GM21619 (cell line): ENCODE data around the gene HK3.

Experiments used
- ATAC-seq: cut with Tn5 transposase; IDR thresholded peaks from one replicate; pipeline ENCODE4 v1.9.1; 2021; ENCODE audit not compliant: unreplicated experiment

HK3 gene

DNA sequence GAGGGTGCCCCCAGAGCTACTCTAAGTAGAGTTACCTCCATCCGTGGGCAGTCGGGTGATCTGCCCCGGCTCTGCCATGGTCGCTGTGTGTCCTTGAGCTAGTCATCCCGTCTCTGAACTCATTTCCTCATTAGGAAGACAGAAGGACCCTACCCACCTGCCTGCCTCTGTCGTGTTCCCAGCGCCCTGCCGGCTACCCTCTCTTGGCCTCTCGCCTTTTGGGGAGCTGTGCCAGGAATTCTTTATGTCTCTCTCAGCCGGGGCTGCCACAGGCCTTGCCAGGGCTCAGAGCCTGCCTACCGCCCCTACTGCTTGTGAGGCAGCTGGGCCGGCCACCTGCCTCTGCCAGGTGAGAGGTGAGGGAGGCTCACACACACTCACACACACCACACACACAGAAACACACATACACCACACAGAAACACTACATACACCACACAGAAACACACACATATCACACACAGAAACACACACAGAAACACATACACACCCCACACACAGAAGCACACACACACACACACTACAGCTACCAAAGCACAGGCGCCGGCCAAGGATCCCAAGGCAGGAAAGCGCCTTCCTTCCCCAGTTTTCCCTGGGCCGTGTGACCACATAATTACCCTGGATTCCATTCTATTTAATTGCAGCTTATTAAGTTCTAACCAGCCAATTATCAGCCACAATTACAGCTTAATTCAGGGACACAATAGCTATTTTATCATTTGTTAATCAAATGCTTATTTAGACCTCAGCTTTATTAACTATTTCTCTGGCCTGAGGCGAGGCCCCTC, 47.1 kb downstream of the HK3 start:
- no peak for ATAC-seq

DNA sequence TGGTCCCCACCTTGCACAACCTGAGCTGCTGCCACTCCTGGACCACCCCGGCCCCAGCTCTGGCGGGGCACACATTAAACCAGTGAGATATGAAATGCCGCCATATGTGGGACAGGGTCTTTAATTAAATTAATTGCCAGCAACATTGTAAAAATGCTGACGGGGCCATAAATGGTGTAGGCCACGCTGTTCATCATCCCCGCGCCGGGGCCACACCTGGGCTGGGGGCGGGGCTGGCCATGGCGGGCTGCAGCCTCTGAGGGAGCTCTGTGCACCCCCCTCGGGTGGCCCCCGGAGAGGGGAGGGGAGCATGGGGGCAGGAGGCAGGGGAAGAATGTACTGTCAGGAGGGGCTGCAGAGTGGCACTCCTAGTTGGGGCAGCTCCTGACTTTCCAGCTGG, 47.8 kb downstream of the HK3 start:
- no peak for ATAC-seq

DNA sequence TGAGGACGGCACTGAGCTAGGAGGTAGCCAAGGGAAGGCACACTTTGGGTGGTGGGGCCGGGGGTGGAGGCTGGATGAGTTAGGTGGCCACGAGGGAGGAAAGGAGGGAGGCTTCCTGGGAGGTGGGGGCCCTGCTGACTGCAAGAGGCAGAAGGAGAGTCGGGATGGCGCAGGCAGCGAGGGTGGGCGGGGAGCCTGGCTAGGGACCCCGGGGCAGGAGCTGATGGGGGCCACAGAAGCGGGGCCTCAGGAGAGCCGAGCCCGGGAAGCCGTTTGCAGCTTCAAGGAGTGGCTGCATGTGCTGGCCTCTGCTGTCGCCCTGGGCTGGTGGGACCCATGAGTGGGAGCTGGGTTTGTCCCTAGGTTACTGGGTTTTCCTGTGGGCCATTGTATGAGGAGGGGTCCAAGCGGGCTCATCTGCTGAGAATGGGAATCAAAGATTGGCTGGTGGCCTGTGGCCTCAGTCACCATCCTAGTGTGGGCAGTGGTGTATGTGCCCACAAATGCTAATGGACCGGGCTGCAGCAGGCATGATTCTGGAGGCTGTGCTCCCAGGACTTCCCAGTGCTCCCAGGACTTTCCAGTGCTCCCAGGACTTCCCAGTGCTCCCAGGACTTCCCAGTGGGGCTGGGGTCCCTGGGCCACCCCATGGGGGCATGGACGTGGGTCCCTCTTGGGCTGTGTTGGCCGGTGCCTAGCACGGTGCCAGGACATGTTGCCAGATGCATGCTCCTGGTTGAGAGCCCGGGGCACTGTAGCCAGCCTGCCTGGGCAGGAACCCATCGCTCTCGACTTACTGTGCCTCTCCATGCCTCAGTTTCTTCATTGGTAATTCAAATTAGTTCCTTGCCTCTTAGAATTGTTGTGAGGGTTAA, 48.5 kb downstream of the HK3 start:
- ATAC-seq: no peak

DNA sequence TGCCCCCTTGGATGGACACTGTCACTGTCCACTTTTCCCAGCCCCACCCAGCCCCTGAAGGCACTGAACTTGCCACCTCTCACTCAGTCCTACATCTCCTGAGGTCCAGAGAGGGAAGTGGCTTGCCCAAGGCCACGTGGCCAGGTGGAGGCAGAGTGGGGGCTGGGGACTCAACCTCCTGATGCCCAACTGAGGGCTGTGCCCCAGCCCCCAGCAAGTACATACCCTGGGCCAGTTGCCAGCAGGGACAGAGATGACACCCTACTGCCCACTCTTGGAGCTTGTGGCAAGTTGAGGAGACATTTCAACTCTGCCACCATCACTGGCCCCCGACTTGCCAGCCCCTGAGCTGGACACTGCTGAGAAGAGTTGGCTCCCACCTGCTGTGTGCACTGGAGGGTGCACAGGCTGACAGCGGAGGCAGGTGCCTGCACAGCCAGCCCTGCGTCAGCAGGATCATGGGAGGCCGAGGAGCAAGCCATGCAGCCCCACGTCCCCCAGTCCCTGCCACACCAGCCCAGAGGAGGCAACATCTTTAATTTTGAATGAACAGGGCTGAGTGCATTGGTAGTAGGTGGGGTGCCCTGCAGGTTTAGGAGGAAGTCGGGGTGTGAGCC, 49.4 kb downstream of the HK3 start:
- no peak for ATAC-seq

DNA sequence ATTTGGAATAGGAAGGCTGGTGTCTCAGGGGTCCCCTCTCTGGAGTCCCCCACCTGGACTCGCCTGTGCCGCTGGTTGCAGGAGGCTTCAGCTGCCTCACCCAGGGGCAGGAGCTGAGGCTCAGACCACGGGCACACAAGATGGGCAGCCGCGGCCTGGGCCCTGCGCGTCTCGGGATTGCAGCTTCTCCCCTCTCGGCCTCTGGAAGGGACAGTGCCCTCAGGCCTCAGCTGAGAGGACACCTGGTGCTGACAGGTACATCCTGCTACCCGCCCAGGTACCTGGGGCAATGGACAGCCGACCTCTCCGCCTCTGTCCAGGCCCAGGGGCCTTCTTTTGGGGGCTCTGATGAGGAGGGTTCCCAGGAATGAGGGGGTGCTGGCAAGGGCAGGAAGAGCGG, 50.5 kb downstream of the HK3 start:
- no peak for ATAC-seq

DNA sequence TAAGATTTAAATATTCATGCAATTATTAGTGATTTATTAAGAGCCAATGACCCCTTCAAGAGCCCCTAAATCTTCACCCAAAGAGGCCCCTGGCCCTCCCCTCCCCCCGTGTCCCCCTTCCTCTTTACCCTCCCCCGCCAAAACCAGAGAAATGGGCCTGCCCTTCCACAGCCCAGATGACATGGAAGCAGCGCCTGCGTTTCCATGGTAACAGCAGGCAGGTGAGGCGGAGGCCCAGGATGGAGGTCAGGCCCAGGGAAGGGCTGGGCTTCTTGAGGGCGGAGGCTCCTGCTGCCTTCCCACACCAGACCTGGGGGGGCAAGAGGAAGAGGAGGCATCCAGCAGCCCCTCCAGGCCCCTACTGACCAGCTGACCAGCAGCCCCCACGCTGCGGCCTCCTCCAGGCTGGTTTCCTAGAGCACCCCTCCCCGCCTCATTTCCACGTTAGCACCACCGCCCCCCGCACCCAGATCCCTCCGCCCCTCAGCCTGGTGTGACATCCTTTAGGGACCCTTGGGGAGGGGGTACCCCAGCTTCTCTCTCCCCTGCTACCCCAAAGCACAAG, 51.3 kb downstream of the HK3 start:
- no peak for ATAC-seq

DNA sequence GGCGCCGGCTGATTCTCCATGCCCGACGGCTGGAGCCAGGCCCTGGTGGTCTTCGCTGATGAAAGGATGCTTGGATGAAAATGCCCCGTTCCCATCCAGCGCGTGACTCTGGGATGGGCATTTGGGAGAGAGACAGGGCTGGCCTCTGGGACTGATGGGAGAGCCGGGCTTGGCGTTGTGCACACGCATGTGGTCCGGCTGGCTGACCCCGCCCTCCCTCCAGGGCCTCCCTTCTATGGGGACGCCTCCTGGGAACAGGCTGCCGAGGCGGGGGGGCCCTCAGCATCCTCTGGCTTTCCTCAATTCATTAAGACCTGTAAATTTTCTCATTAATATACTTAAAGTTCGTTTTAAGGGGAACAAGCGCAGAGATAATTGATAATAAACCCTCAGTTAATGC, 52.0 kb downstream of the HK3 start:
- no peak for ATAC-seq

DNA sequence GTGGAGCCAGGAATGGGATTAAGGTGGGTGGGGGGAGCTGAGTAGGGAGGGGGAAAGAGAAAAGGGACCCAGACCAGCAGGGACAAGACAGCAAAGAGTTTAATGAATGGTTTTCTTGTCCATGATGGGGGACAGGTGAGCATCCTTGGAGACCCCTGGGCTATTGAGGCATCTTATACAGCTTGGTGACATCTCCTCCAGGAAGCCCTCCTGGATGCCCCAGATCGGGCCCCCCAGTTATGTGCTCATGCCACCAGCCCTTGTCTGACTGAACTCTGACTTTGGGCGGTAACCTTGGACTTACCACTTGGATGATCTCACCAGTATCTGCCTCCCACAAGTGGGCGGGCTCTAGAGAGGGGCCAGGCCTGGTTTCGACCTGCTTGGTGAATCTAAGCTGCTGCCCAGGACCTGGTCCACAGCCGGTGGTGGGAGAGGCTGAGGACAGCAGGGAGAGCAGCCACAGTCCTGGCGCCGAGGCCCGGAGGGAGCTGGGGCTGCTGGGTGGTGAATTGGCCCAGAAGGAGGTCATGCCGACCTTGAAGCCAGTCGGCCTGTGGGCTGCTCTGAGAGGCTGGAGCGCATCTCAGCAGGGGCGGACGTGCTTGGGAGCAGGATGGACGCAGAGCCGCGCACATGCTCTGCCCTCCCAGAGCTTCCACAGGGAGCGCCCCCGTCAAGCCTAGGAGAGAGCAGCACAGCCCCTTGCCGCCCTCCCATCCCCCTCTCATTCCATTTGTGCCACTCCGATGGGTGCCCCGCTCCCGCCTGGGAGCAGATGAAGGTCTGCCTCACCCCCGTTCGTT, 52.6 kb downstream of the HK3 start:
- ATAC-seq: no peak

DNA sequence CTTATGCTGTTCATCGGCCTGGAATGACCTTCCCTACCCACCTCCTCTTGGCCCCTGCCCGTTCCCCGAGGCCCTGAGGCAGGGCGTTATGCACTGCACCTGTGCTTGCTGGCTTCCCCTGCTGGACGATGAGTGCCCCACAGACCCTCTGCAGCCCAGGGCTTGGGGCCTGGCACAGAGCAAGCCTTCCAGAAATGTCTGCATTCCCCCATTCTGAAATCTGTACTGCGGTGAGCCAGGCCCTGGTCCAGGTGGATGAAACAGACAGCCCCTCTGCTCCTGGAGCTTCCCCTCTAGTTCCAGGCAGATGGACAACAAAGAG, 53.8 kb downstream of the HK3 start:
- ATAC-seq: no peak

DNA sequence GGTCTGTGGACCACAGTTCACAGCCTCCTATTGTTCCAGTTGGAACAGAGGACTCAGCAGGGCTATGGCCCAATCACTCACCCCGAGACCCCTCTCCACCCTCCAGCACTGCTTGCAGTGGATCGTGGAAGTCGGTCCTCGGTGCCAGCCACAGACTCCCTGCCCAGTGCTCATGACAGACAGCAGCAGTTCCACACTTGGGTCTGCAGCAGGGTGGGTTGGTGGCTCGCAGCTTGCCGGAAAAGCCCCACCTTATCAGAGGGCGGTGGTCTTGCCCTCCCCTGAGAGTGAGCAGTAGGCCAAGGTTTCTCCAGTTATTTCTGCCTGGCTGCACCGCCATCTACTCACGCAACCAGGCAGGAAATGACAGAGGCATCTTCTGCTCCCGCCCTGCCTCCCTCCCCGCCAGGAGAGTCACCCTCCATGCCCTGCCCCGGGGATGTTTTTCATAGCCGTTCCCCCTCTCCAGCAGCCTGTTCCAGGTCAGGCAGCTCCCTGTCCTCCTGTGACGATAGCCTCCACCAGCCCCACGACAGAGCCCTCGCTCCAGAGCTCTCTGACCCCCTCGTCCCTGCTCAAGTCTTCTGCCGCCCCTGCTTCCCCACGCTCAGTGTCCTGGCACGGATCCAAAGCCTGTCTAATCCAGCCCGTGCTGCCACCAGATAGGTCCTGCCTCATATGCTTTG, 54.3 kb downstream of the HK3 start:
- no peak for ATAC-seq

DNA sequence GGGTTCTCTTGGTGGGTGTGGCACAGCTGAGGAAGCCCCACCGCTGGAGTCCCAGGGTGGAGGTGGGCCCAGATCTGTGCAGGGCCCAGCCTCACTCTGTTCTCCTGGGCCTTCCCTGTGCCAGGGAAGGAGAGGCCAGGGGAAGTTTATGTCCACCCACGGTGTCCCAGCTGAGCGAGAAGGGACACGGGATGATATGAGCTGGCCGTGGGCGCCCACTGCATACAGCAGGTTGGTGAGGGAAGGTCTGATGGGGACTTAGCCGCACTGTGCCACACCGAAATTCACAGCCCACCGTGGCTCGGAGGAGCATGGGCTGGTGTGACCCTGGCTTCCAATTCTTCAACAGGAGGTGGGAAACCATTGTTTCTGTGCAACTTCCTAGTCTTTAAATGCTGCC, 54.9 kb downstream of the HK3 start:
- no peak for ATAC-seq

DNA sequence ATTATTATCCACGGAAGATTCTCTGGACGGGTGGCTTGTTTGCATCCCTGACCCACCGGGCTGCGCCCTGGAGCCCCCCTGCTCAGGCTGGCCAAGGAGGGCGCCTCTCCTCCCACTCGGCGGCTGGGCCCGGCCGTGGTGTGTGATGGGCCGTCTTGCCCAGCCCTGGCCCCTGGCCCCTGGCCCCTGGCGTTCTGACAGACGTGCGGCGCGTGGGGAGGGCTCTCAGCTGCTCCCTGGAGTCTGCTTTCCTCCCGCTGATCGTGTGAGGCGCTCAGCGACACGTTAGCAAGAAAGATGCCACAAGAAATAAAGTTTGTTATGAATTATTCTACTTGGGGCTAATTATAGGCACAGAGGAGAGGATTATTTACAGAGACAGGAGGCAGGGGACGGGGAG, 55.5 kb downstream of the HK3 start:
- no peak for ATAC-seq

DNA sequence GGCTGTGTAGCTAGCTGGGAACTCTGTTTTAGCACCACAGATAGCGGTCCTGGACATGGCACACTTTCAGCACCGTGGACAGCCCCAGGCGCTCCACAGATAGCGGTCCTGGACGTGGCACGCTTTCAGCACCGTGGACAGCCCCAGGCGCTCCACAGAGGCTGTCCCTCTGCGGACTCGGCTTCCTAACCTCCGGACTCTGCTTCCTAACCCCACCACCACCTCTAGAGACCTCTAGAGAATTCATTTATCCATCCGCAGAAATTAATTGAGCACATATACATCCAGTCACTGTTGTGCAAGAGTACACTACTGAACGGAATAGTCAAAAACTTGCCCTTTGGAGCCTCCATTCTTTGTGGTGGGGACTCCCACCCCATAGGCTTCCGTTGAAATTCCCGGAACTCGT, 61.4 kb downstream of the HK3 start:
- ATAC-seq: no peak

DNA sequence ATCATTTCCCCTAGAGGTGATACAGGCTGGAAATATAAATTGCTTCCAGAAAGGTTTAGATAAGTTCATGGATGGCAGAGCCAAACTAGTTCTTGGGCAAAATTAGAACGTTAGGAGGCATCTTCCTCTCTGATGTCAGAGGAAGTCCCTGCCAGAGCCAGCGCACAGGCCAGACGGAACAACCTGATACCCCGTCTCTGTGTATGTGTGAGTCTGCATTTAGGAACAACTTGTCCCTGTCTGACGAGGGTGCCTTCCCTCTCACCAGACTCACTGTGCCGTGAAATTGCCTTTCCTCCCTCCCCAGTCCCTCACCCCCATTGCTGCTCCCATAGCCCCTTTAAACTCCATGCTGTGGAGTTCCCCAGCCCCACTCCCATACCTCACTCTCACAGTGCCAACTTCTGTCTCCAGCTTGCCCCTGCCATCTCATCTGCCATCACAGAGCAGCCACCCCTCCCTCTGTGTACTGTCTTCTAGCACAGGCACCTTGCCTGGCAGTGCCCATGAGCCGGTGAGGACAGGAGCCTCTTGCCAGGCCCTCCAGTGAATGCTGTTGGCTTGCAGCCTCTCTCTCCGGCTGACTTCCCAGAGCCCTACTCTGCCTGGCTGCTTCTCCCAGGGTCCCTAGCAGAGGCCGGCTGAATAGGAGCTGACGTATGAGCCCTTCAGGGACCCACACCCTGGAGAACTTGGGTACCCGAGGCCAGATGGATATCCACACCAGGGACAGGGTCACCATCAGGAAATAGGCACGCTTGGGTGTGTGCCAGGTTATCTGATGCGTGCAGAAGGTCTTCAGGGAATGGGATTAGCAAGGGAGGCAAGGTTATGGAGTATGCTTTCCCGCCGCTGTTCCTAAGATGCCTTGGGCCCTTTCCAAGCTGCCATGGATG, 62.1 kb downstream of the HK3 start:
- no peak for ATAC-seq

DNA sequence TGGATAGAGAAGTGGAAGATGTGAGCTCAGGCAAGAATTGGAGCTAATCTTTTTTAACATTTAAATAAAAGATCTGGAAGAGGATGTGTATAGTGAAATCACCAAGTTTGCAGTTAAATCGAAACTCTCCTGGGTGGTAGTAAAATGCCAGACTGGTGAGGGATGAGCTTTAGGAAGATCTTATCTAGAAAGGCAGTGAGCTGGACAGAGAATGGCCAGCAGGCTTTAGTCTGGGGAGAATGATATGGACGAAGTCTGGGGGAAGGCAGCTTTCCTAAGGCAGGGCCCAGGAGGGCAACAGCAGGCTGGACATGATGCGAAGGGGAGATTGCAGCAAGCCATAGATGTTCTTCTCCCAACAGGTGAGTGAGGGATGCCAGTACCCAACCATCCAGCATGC, 63.2 kb downstream of the HK3 start:
- ATAC-seq: no peak

DNA sequence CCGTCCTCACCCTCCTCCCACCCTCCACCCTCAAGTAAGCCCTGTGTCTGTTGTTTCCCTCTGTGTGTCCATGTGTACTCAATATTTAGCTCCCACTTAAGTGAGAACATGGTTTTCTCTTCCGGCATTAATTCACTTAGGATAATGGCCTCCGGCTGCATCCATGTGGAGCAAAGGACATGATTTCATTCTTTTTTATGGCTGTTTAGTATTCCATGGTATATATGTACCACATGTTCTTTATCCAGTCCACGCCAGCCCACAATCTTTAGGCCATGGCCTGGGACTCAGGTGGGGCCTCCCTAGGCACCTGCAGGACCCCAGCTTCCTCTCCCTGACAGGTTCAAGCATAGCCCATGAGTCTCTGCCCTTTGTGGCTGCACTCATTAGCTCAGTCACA, 65.9 kb downstream of the HK3 start:
- no peak for ATAC-seq

DNA sequence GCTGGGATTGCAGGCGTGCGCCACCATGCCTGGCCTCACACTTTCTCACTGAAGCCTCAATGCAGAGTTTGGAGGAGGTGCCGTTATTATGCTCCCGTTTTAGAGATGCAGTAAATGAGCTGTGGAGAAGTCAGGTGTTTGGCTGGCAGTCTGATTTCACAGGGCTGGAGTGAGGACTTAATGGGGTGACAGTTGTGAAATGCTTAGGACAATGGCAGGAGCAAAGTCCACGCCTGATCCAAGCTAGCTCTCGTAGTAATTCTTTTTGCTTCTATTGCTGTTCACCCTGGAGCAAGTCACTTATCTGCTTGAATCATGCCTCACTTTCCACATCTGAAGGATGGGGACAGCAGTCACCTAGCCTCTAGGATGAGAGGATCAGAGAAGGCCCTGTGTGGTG, 67.0 kb downstream of the HK3 start:
- no peak for ATAC-seq

DNA sequence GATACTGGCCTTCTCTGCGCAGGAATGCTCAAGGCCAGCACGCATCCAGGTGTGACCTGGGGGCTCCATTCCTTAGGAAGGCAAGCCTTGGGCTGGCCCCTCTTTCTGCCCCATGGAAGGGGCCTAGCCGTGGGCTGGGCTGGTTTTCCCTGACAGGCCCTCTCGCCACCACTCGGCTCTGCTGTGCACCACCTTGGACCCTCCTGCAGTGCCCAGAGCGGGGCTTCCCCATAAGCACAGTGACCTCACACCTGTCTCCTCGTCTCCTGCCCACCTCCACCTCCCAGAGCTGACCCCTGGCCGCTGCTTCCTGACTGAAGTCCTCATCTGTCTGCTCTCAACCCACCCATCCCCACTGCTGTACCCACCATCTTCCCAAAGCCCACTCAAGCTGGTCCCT, 67.7 kb downstream of the HK3 start:
- ATAC-seq: no peak

DNA sequence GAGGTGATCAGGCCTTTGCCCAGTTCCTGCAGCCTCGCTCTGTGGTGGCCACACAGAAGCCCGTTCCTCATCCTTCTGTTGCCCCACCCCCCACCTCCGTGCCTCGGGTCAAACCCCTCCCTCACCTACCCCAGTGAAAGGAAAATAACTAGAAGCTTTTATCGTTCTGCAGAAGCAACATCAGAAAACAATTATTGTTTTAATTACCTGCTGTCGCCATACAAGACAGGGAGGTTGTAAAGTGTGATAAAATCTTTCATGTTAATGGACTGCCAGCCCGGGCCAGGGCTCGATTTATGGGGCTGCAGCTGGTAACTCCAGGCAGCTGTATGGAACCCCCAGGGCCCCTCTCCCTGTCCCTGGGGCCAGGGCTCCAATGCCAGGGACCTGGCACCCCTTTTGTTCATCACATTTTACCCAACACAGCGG, 68.1 kb downstream of the HK3 start:
- no peak for ATAC-seq
